Stomach (tissue), 9 donors: ENCODE data around the gene KCTD20. TPM values are rescaled to one million over a fixed set of nuclear protein-coding genes. Genes with fewer than 3 reads are reported as not detected.

Experiments
- DNase-seq, 2 donors: peaks; one replicate each; pipeline versions ENCODE4 v3.0.0 to v3.0.0-alpha.2; 2013 to 2019
- H3K27ac ChIP-seq, 5 donors: fragments of 200-600 bp in 4 of 5; sonication (generic) in 4 of 5; one replicate each; pipeline ENCODE4 v1.5.1; 2013 to 2019; ENCODE audit warnings: mild to moderate bottlenecking in 1 of 5, moderate library complexity in 1 of 5
- H3K27me3 ChIP-seq, 3 donors: fragments of 200-600 bp; sonication (generic); one replicate each; pipeline ENCODE4 v1.5.1; 2017 to 2019; ENCODE audit warnings: mixed run types in 1 of 3
- H3K36me3 ChIP-seq, 4 donors: fragments of 200-600 bp; sonication (generic); 1 replicate in 3 of 4; 2 replicates in 1 of 4; pipeline ENCODE4 v1.5.1; 2016 to 2019
- H3K4me1 ChIP-seq, 4 donors: fragments of 200-600 bp; sonication (generic); one replicate each; pipeline ENCODE4 v1.5.1; 2016 to 2019
- H3K4me3 ChIP-seq, 4 donors: fragments of 200-600 bp; sonication (generic) in 3 of 4; one replicate each; pipeline ENCODE4 v1.5.1; 2016 to 2019; ENCODE audit warnings: mild to moderate bottlenecking in 1 of 4
- H3K9me3 ChIP-seq, 4 donors: fragments of 200-600 bp; sonication (generic); one replicate each; pipeline ENCODE4 v1.5.1; 2016 to 2019
- CTCF ChIP-seq, 7 experiments: fragments of 450-650 bp in 4 of 7; fragments of 200-600 bp in 3 of 7; sonication (generic) in 3 of 7; IDR thresholded peaks; one replicate each; pipeline ENCODE4 v1.5.1; 2016 to 2019; ENCODE audit warnings: antibody characterized with exemption in 7 of 7, control low read depth in 2 of 7, mild to moderate bottlenecking in 1 of 7
- EP300 ChIP-seq: sonication (generic); formaldehyde crosslinking; IDR thresholded peaks from one replicate; pipeline ENCODE4 v1.6.1; 2017; ENCODE audit warnings: antibody characterized with exemption
- POLR2A ChIP-seq, 4 donors: fragments of 450-650 bp; IDR thresholded peaks; one replicate each; pipeline ENCODE4 v1.6.1; 2016; ENCODE audit warnings: antibody characterized with exemption in 4 of 4, control low read depth in 2 of 4, mild to moderate bottlenecking in 1 of 4, moderate library complexity in 1 of 4
- POLR2AphosphoS5 ChIP-seq, 3 donors: sonication (generic); formaldehyde crosslinking; IDR thresholded peaks; one replicate each; pipeline ENCODE4 v1.6.1; 2016; ENCODE audit warnings: antibody characterized with exemption in 3 of 3
- WGBS, 5 donors: extraction: QIAGEN DNeasy Blood & Tissue Kit in 3 of 5; methylation state at CpG; one replicate each; pipeline versions ENCODE4 v1.1.5 to v1.1.7; 2013 to 2018; 5-methylcytosine and 5-hydroxymethylcytosine counted together
- intact Hi-C: fragments of 100-400 bp; cut with DNase I; formaldehyde crosslinking; loops from one replicate; pipeline ENCODE4 v1.15.1; 2023; ENCODE audit warnings: low total_unique reads
- polyA plus RNA-seq, 3 donors: library from polyadenylated mRNA; stranded (reverse); fragments of 200-250 nt; gene quantifications; one replicate each; pipeline ENCODE4 v1.2.3, GENCODE V29; 2013
- total RNA-seq, 5 donors: library from RNA; depleted of rRNA; stranded (reverse); fragments of >200 nt; gene quantifications; one replicate each; pipeline versions ENCODE4 v1.1.0 to v1.2.3, GENCODE V29; 2014 to 2016
- donor health status: healthy with polysubstance abuse.
- donor health status: Bipolar disorder and iron deficiency.
- donor health status: healthy.

The KCTD20 gene
- total and polyA plus RNA-seq, 8 donors = 10.3 to 72.7 (median 19.5) TPM

GRCh38 chr6:36525346-36525745, 82.5 kb downstream of the KCTD20 start:
- TF ChIP-seq CTCF (IDR thresholded peaks at IDR 0.05) = no peak
- TF ChIP-seq EP300 = no peak
- no peak for TF ChIP-seq POLR2A (IDR thresholded peaks at IDR 0.05)
- no peak for TF ChIP-seq POLR2AphosphoS5 (IDR thresholded peaks at IDR 0.05)
- Histone ChIP-seq H3K27ac (no peak overlapping the region), H3K4me3 (no peak overlapping the region), H3K9me3 (no peaks in the 10 kb centered on the region), H3K36me3 (peaks cover 27 to 77% (median 64%) of the 10 kb centered on the region in 4 donors), H3K4me1 (peaks cover 0 to 33% (median 5%) of the 10 kb centered on the region in 4 donors), H3K27me3 (no peaks in the 10 kb centered on the region)
- 66 to 93% (median 75%) methylated on average over 2 of the region's 2 CpGs for WGBS, 5 donors
- intact Hi-C loops = no loop called here
- DNase-seq = no peak

GRCh38 chr6:36526066-36526465, 83.3 kb downstream of the KCTD20 start:
- TF ChIP-seq CTCF (IDR thresholded peaks at IDR 0.05) = no peak
- TF ChIP-seq EP300 = no peak
- TF ChIP-seq POLR2A (IDR thresholded peaks at IDR 0.05) = no peak
- TF ChIP-seq POLR2AphosphoS5 (IDR thresholded peaks at IDR 0.05) = no peak
- Histone ChIP-seq H3K9me3 (no peaks in the 10 kb centered on the region), H3K27ac (no peak overlapping the region), H3K4me3 (no peak overlapping the region), H3K36me3 (peaks cover 22 to 77% (median 59%) of the 10 kb centered on the region in 4 donors), H3K4me1 (peaks cover 0 to 33% (median 5%) of the 10 kb centered on the region in 4 donors), H3K27me3 (no peaks in the 10 kb centered on the region)
- no peak for DNase-seq
- 65 to 97% (median 91%) methylated on average over 2 of the region's 2 CpGs for WGBS, 5 donors
- intact Hi-C loops = no loop called here

- no peaks in the 10 kb centered on the region for H3K9me3 ChIP-seq
- WGBS, 5 donors = 19 to 40% (median 35%) methylated on average over 1 of the region's 1 CpG
- H3K36me3 ChIP-seq = peaks cover 3 to 70% (median 54%) of the 10 kb centered on the region in 4 donors
- no peak overlapping the region for H3K4me3 ChIP-seq
- H3K27me3 ChIP-seq = no peaks in the 10 kb centered on the region
- no peak for DNase-seq
- intact Hi-C loops = no loop called here
- no peak for TF ChIP-seq EP300
- TF ChIP-seq POLR2A (IDR thresholded peaks at IDR 0.05) = no peak
- no peak for TF ChIP-seq POLR2AphosphoS5 (IDR thresholded peaks at IDR 0.05)
- TF ChIP-seq CTCF (IDR thresholded peaks at IDR 0.05) = no peak
- H3K27ac ChIP-seq = no peak overlapping the region
- H3K4me1 ChIP-seq = peaks cover 0 to 14% (median 4%) of the 10 kb centered on the region in 4 donors
Observed at GRCh38 chr6:36533321-36533720, 90.5 kb downstream of the KCTD20 start.

- intact Hi-C loops = no loop called here
- 87 to 93% (median 93%) methylated on average over 3 of the region's 3 CpGs for WGBS, 5 donors
- H3K36me3 ChIP-seq = peaks cover 14 to 77% (median 64%) of the 10 kb centered on the region in 4 donors
- no peak for DNase-seq
- H3K4me3 ChIP-seq = no peak overlapping the region
- no peak for TF ChIP-seq POLR2AphosphoS5 (IDR thresholded peaks at IDR 0.05)
- TF ChIP-seq POLR2A (IDR thresholded peaks at IDR 0.05) = no peak
- TF ChIP-seq CTCF (IDR thresholded peaks at IDR 0.05) = no peak
- no peak for TF ChIP-seq EP300
- no peaks in the 10 kb centered on the region for H3K27me3 ChIP-seq
- no peaks in the 10 kb centered on the region for H3K9me3 ChIP-seq
- H3K4me1 ChIP-seq = peaks cover 0 to 21% (median 8%) of the 10 kb centered on the region in 4 donors
- H3K27ac ChIP-seq = no peak overlapping the region
Observed at GRCh38 chr6:36536873-36537547, 94.2 kb downstream of the KCTD20 start.
